IPS-15b (cell line): ENCODE results near the gene ENPEP.

Experiments
- H3K27me3 ChIP-seq: one replicate; pipeline ENCODE4 v1.6.1; 2013; ENCODE audit warnings: low read length; ENCODE audit not compliant: control insufficient read depth, insufficient read depth
- H3K36me3 ChIP-seq: one replicate; pipeline ENCODE4 v1.6.1; 2013; ENCODE audit warnings: low read length; ENCODE audit not compliant: control insufficient read depth, insufficient read depth
- H3K4me1 ChIP-seq: one replicate; pipeline ENCODE4 v1.6.1; 2013; ENCODE audit warnings: mild to moderate bottlenecking, low read length; ENCODE audit not compliant: control insufficient read depth, insufficient read depth
- H3K4me3 ChIP-seq: one replicate; pipeline ENCODE4 v1.5.1; 2013; ENCODE audit warnings: low read depth, low read length
- H3K9ac ChIP-seq: one replicate; pipeline ENCODE4 v1.6.1; 2013; ENCODE audit warnings: low read depth, mild to moderate bottlenecking, low read length
- H3K9me3 ChIP-seq: one replicate; pipeline ENCODE4 v1.6.1; 2013; ENCODE audit warnings: mild to moderate bottlenecking, low read length; ENCODE audit not compliant: control insufficient read depth, insufficient read depth

Gene ENPEP

DNA sequence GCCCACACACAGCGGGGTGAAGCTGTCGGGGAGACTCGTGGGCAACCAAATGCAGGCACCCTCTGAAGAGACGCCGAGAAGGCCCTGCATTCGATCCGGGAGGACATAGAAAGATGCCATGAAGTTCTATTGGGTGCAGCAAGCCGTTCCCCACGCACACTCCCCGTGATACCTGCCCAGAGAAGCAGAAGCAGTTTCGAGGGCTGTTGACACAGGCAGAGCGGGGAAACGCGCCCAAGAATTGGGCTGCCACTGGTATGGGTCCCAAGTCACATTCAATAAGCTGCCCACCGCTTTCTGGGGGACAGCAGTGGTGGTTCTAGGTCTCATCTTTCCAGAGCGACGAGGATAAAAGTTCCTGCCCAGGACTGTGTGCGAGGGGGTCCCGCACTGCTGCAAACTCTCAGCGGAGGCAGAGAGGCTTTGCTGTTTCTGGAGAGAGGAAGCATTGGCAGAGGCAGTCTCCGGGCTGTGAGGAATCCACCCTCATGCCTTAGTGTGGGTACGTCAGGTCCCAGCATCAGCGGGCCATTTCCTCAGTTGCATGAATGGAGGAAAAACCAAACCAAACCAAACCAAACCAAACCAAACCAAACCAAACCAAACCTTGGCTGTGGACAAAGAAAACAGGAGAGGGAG, 136.8 kb downstream of the ENPEP start:
- H3K27me3 ChIP-seq = peaks cover 100% of the 10 kb centered on the region
- H3K4me3 ChIP-seq = peak overlapping the region; percentile 16
- H3K9me3 ChIP-seq = no peaks in the 10 kb centered on the region
- no peaks in the 10 kb centered on the region for H3K36me3 ChIP-seq
- H3K9ac ChIP-seq = no peak overlapping the region
- peaks cover 3% of the 10 kb centered on the region for H3K4me1 ChIP-seq

GRCh38 chr4:110613745-110614144, 137.8 kb downstream of the ENPEP start:
- no peak overlapping the region for H3K9ac ChIP-seq
- H3K4me1 ChIP-seq = peaks cover 3% of the 10 kb centered on the region
- H3K4me3 ChIP-seq = no peak overlapping the region
- H3K27me3 ChIP-seq = peaks cover 100% of the 10 kb centered on the region
- no peaks in the 10 kb centered on the region for H3K9me3 ChIP-seq
- no peaks in the 10 kb centered on the region for H3K36me3 ChIP-seq

- Histone ChIP-seq H3K27me3 (peaks cover 100% of the 10 kb centered on the region), H3K9me3 (no peaks in the 10 kb centered on the region), H3K4me3 (peak overlapping the region; percentile 68), H3K9ac (no peak overlapping the region), H3K36me3 (no peaks in the 10 kb centered on the region), H3K4me1 (peaks cover 5% of the 10 kb centered on the region)
These were observed 138.4 kb downstream of the ENPEP start for GRCh38 chr4:110614173-110614963.
